T-helper 2 cell treated with Interferon-gamma antibody and Interleukin-4, amounts not matched to agents 5 μg/mL and 100 μg/mL, for 36 hours (primary cell): ENCODE data around the gene KIR3DL2.
"Not testable (repeated sequence)": the region's sequence is repeated elsewhere in the genome, so short reads cannot be mapped to it uniquely, and the experiment has no call there.

Source experiments
- DNase-seq: peaks from one replicate; pipeline ENCODE4 v3.0.0; 2021; ENCODE audit warnings: low spot score
- H3K27ac Mint-ChIP-seq: one replicate; pipeline ENCODE4 v1.8.0; 2021; ENCODE audit warnings: mild to moderate bottlenecking, mixed read lengths
- H3K27me3 Mint-ChIP-seq: one replicate; pipeline ENCODE4 v1.8.0; 2021; ENCODE audit warnings: low read depth, mixed read lengths
- H3K36me3 Mint-ChIP-seq: one replicate; pipeline ENCODE4 v1.8.0; 2021; ENCODE audit warnings: low read depth, mixed read lengths
- H3K4me1 Mint-ChIP-seq: one replicate; pipeline ENCODE4 v1.8.0; 2021; ENCODE audit warnings: low read depth, mixed read lengths
- H3K4me3 Mint-ChIP-seq: one replicate; pipeline ENCODE4 v1.8.0; 2022; ENCODE audit warnings: mild to moderate bottlenecking, moderate library complexity, mixed read lengths
- H3K9me3 Mint-ChIP-seq: one replicate; pipeline ENCODE4 v1.8.0; 2021; ENCODE audit warnings: mixed read lengths

The KIR3DL2 gene

GRCh38 chr19:54888239-54888638 is 38.0 kb downstream of the KIR3DL2 start:
- Mint-ChIP-seq H3K27me3 (no peaks in the 10 kb centered on the region), H3K4me1 (no peaks in the 10 kb centered on the region), H3K27ac (no peak overlapping the region), H3K36me3 (no peaks in the 10 kb centered on the region), H3K4me3 (no peak overlapping the region), H3K9me3 (no peaks in the 10 kb centered on the region)
- DNase-seq = no peak

- Mint-ChIP-seq H3K4me1 (no peaks in the 10 kb centered on the region), H3K27ac (no peak overlapping the region), H3K4me3 (no peak overlapping the region), H3K36me3 (no peaks in the 10 kb centered on the region), H3K27me3 (no peaks in the 10 kb centered on the region), H3K9me3 (no peaks in the 10 kb centered on the region)
- no peak for DNase-seq
Measured at GRCh38 chr19:54889566-54889965, 39.3 kb downstream of the KIR3DL2 start.

GRCh38 chr19:54893406-54893805 is 43.2 kb downstream of the KIR3DL2 start:
- no peak for DNase-seq
- Mint-ChIP-seq H3K4me3 (no peak overlapping the region), H3K9me3 (no peaks in the 10 kb centered on the region), H3K27ac (no peak overlapping the region), H3K36me3 (no peaks in the 10 kb centered on the region), H3K4me1 (no peaks in the 10 kb centered on the region), H3K27me3 (no peaks in the 10 kb centered on the region)

- not testable (repeated sequence) for H3K27ac Mint-ChIP-seq, H3K36me3 Mint-ChIP-seq, H3K4me1 Mint-ChIP-seq, H3K27me3 Mint-ChIP-seq, H3K9me3 Mint-ChIP-seq, H3K4me3 Mint-ChIP-seq, DNase-seq
Measured at GRCh38 chr19:54894106-54894505, 43.9 kb downstream of the KIR3DL2 start.

GRCh38 chr19:54896036-54896435 is 45.8 kb downstream of the KIR3DL2 start:
- Mint-ChIP-seq H3K27me3 (no peaks in the 10 kb centered on the region), H3K4me3 (no peak overlapping the region), H3K4me1 (no peaks in the 10 kb centered on the region), H3K36me3 (no peaks in the 10 kb centered on the region), H3K27ac (no peak overlapping the region), H3K9me3 (no peaks in the 10 kb centered on the region)
- no peak for DNase-seq

GRCh38 chr19:54898685-54899084 is 48.4 kb downstream of the KIR3DL2 start:
- H3K27me3 Mint-ChIP-seq, H3K36me3 Mint-ChIP-seq, H3K27ac Mint-ChIP-seq, H3K4me1 Mint-ChIP-seq, H3K4me3 Mint-ChIP-seq, DNase-seq, H3K9me3 Mint-ChIP-seq: not testable (repeated sequence)

GRCh38 chr19:54899646-54900045 is 49.4 kb downstream of the KIR3DL2 start:
- DNase-seq, H3K4me1 Mint-ChIP-seq, H3K27me3 Mint-ChIP-seq, H3K36me3 Mint-ChIP-seq, H3K27ac Mint-ChIP-seq, H3K9me3 Mint-ChIP-seq, H3K4me3 Mint-ChIP-seq: not testable (repeated sequence)

GRCh38 chr19:54901153-54901552 is 50.9 kb downstream of the KIR3DL2 start:
- not testable (repeated sequence) for H3K4me1 Mint-ChIP-seq, H3K36me3 Mint-ChIP-seq, DNase-seq, H3K27me3 Mint-ChIP-seq, H3K27ac Mint-ChIP-seq, H3K4me3 Mint-ChIP-seq, H3K9me3 Mint-ChIP-seq

GRCh38 chr19:54902061-54902460 is 51.8 kb downstream of the KIR3DL2 start:
- no peaks in the 10 kb centered on the region for H3K9me3 Mint-ChIP-seq
- peaks cover 2% of the 10 kb centered on the region for H3K27me3 Mint-ChIP-seq
- no peak overlapping the region for H3K27ac Mint-ChIP-seq
- DNase-seq = no peak
- no peaks in the 10 kb centered on the region for H3K4me1 Mint-ChIP-seq
- H3K4me3 Mint-ChIP-seq = no peak overlapping the region
- no peaks in the 10 kb centered on the region for H3K36me3 Mint-ChIP-seq

- H3K27ac Mint-ChIP-seq = no peak overlapping the region
- no peaks in the 10 kb centered on the region for H3K9me3 Mint-ChIP-seq
- H3K4me3 Mint-ChIP-seq = no peak overlapping the region
- H3K36me3 Mint-ChIP-seq = no peaks in the 10 kb centered on the region
- peaks cover 2% of the 10 kb centered on the region for H3K27me3 Mint-ChIP-seq
- H3K4me1 Mint-ChIP-seq = no peaks in the 10 kb centered on the region
- no peak for DNase-seq
Measured at GRCh38 chr19:54903303-54903702, 53.1 kb downstream of the KIR3DL2 start.

- not testable (repeated sequence) for H3K4me1 Mint-ChIP-seq, H3K9me3 Mint-ChIP-seq, H3K27ac Mint-ChIP-seq, H3K27me3 Mint-ChIP-seq, DNase-seq, H3K4me3 Mint-ChIP-seq, H3K36me3 Mint-ChIP-seq
Measured at GRCh38 chr19:54904261-54904660, 54.0 kb downstream of the KIR3DL2 start.

GRCh38 chr19:54905421-54905802 is 55.2 kb downstream of the KIR3DL2 start:
- Mint-ChIP-seq H3K4me1 (no peaks in the 10 kb centered on the region), H3K36me3 (no peaks in the 10 kb centered on the region), H3K9me3 (no peaks in the 10 kb centered on the region), H3K4me3 (no peak overlapping the region), H3K27me3 (peaks cover 2% of the 10 kb centered on the region), H3K27ac (no peak overlapping the region)
- no peak for DNase-seq

- Mint-ChIP-seq H3K36me3 (no peaks in the 10 kb centered on the region), H3K27ac (no peak within 1 kb of the TSS), H3K4me1 (no peaks in the 10 kb centered on the region), H3K4me3 (no peak within 1 kb of the TSS), H3K9me3 (no peaks in the 10 kb centered on the region), H3K27me3 (peaks cover 2% of the 10 kb centered on the region)
- DNase-seq = no peak
Measured at GRCh38 chr19:54905803-54906511, 55.7 kb downstream of the KIR3DL2 start, which contains the start of gene NCR1. Gene NCR1 (plus strand): TSS chr19:54906148. CDS start chr19:54906188, 40 bp downstream.

- H3K36me3 Mint-ChIP-seq = no peaks in the 10 kb centered on the region
- no peak overlapping the region for H3K27ac Mint-ChIP-seq
- no peaks in the 10 kb centered on the region for H3K9me3 Mint-ChIP-seq
- H3K4me1 Mint-ChIP-seq = no peaks in the 10 kb centered on the region
- no peak overlapping the region for H3K4me3 Mint-ChIP-seq
- H3K27me3 Mint-ChIP-seq = peaks cover 2% of the 10 kb centered on the region
- no peak for DNase-seq
Measured at GRCh38 chr19:54906819-54907218, 56.6 kb downstream of the KIR3DL2 start.

- H3K36me3 Mint-ChIP-seq, DNase-seq, H3K4me1 Mint-ChIP-seq, H3K9me3 Mint-ChIP-seq, H3K4me3 Mint-ChIP-seq, H3K27ac Mint-ChIP-seq, H3K27me3 Mint-ChIP-seq: not testable (repeated sequence)
Measured at GRCh38 chr19:54907899-54908298, 57.7 kb downstream of the KIR3DL2 start.
